Epithelial cell of proximal tubule (primary cell): ENCODE measurements around the gene BBOX1. TPM values are rescaled to one million over a fixed set of nuclear protein-coding genes. Genes with fewer than 3 reads are reported as not detected.
"Not testable (repeated sequence)": the region's sequence is repeated elsewhere in the genome, so short reads cannot be mapped to it uniquely, and the experiment has no call there.

Experiments used
- DNase-seq: peaks from one replicate; pipeline ENCODE4 v3.0.0-alpha.2; 2011; ENCODE audit warnings: low read depth
- H3K4me3 ChIP-seq: 2 replicates; pipeline ENCODE4 v1.5.1; 2011; ENCODE audit warnings: low read depth, mild to moderate bottlenecking, low read length
- CTCF ChIP-seq: conservative IDR thresholded peaks from 2 replicates; pipeline ENCODE4 v1.5.1; 2012; ENCODE audit warnings: low read depth, mild to moderate bottlenecking, low read length
- total RNA-seq: library from RNA; depleted of rRNA; stranded (reverse); fragments of >200 nt; gene quantifications from 2 replicates; pipeline ENCODE4 v1.2.3, GENCODE V29; 2015

BBOX1 gene
- not detected in 2 replicates for total RNA-seq

GRCh38 chr11:27040302-27041115 lies at the start of gene BBOX1:
BBOX1 (plus strand) TSS chr11:27040815; CDS start chr11:27055431, 14,616 bp downstream.
- no peak for TF ChIP-seq CTCF
- H3K4me3 ChIP-seq: peak within 1 kb of the TSS; percentile 30
- DNase-seq: peak; percentile 55

DNA sequence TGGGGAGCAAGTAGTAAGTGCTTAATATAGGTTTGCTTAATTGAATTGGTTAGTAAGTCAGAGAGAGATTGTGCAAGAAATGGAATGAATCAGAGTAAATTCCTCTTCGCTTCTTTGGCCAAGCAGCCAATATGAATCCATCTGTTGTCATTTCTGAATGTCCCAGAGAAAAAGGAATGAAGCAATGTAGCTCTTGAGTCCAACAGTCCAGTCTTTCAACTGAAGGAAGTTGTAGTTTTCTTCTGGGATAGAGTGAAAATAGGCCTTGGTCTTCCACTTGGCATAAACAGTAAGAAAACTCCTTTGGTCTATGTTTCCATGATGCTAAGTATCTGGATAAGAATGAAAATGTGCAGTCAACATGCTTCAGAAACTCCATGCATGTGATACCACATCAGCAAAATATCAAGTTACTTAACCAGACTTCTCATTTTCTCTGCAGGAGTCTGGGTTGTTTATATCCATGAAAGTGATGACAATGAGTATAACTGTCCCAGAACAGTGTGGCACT lies 48.5 kb upstream of the BBOX1 start:
- DNase-seq: peak; percentile 96
- TF ChIP-seq CTCF: no peak

GRCh38 chr11:26993965-26994457 lies 46.6 kb upstream of the BBOX1 start, which contains the start of gene FIBIN:
FIBIN (plus strand) TSS chr11:26994112; CDS start chr11:26994527, 415 bp downstream.
- H3K4me3 ChIP-seq: peak within 1 kb of the TSS; percentile 67
- no peak for TF ChIP-seq CTCF
- no peak for DNase-seq

More for the DNA sequence above, 48.5 kb upstream of the BBOX1 start:
- no peak overlapping the region for H3K4me3 ChIP-seq

DNA sequence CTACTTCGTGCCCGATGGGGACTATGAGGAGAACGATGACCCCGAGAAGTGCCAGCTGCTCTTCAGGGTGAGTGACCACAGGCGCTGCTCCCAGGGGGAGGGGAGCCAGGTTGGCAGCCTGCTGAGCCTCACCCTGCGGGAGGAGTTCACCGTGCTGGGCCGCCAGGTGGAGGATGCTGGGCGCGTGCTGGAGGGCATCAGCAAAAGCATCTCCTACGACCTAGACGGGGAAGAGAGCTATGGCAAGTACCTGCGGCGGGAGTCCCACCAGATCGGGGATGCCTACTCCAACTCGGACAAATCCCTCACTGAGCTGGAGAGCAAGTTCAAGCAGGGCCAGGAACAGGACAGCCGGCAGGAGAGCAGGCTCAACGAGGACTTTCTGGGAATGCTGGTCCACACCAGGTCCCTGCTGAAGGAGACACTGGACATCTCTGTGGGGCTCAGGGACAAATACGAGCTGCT lies 46.0 kb upstream of the BBOX1 start:
- no peak for TF ChIP-seq CTCF
- H3K4me3 ChIP-seq: peak overlapping the region; percentile 67
- DNase-seq: no peak

GRCh38 chr11:26995701-26996460 lies 44.7 kb upstream of the BBOX1 start:
- TF ChIP-seq CTCF: no peak
- peak overlapping the region; percentile 67 for H3K4me3 ChIP-seq
- DNase-seq: no peak

DNA sequence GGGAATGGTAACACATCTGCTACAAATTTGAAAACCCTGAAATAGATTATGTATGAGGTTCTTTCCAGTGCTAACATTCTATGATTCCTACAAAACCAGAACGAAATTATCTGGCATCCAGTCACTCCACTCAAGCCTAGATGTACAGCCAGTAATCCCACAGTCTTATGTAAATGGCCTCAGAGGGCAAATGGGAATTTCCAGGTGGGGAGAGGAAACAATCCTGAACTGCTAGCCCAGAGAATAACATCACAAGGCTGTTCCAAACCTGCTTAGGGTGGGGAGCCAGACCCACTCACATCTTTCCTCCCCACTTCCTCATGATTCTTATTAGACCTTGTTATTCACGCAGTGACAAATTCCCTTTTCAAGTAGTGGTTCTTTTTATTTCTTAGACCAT lies 43.2 kb upstream of the BBOX1 start:
- DNase-seq: no peak
- no peak for TF ChIP-seq CTCF
- H3K4me3 ChIP-seq: no peak overlapping the region

GRCh38 chr11:27001136-27001730 lies 39.4 kb upstream of the BBOX1 start:
- not testable (repeated sequence) for DNase-seq

More at GRCh38 chr11:27001136-27001730, 39.4 kb upstream of the BBOX1 start:
- not testable (repeated sequence) for H3K4me3 ChIP-seq
